ENCODE data around the gene PARS2.
A peak's percentile ranks its signal among the peaks of the same experiment; 100 is the strongest.

The PARS2 gene

GRCh38 chr1:54764133-54764921, at the start of gene PARS2:
Gene PARS2, minus strand, starts transcription at chr1:54764523. Its CDS starts 5,362 bp downstream, at chr1:54759161.
- peak; percentile 94 for DNase-seq (ENCODE audit: low read depth, low spot score)

- DNase-seq (ENCODE audit: low read depth, low spot score): no peak
Measured at GRCh38 chr1:54814126-54814498, 49.8 kb upstream of the PARS2 start.

GRCh38 chr1:54813485-54814125, 49.3 kb upstream of the PARS2 start:
- DNase-seq (ENCODE audit: low read depth, low spot score): no peak

GRCh38 chr1:54812801-54813484, 48.6 kb upstream of the PARS2 start:
- DNase-seq (ENCODE audit: low read depth, low spot score): no peak

- no peak for DNase-seq (ENCODE audit: low read depth, low spot score)
Measured at GRCh38 chr1:54811739-54812655, 47.7 kb upstream of the PARS2 start.

GRCh38 chr1:54811066-54811465, 46.7 kb upstream of the PARS2 start:
- no peak for DNase-seq (ENCODE audit: low read depth, low spot score)

- DNase-seq (ENCODE audit: low read depth, low spot score): peak; percentile 33
Measured at GRCh38 chr1:54810153-54810942, 46.0 kb upstream of the PARS2 start.

GRCh38 chr1:54809496-54810074, 45.3 kb upstream of the PARS2 start:
- no peak for DNase-seq (ENCODE audit: low read depth, low spot score)

- no peak for DNase-seq (ENCODE audit: low read depth, low spot score)
Measured at GRCh38 chr1:54808443-54809207, 44.3 kb upstream of the PARS2 start.

GRCh38 chr1:54807756-54808155, 43.4 kb upstream of the PARS2 start:
- no peak for DNase-seq (ENCODE audit: low read depth, low spot score)

GRCh38 chr1:54806931-54807611, 42.7 kb upstream of the PARS2 start:
- no peak for DNase-seq (ENCODE audit: low read depth, low spot score)

- DNase-seq (ENCODE audit: low read depth, low spot score): no peak
Measured at GRCh38 chr1:54805981-54806381, 41.7 kb upstream of the PARS2 start.

GRCh38 chr1:54805466-54805865, 41.1 kb upstream of the PARS2 start:
- DNase-seq (ENCODE audit: low read depth, low spot score): no peak

GRCh38 chr1:54804471-54805132, 40.3 kb upstream of the PARS2 start:
- no peak for DNase-seq (ENCODE audit: low read depth, low spot score)

- DNase-seq (ENCODE audit: low read depth, low spot score): no peak
Measured at GRCh38 chr1:54803761-54804470, 39.6 kb upstream of the PARS2 start.

- peak; percentile 56 for DNase-seq (ENCODE audit: low read depth, low spot score)
Measured at GRCh38 chr1:54800899-54801759, 36.8 kb upstream of the PARS2 start, which contains the start of gene TTC22. Gene TTC22, minus strand, starts transcription at chr1:54801323. Its CDS starts 160 bp downstream, at chr1:54801163.

Measured in activated CD4-positive, CD25-positive, alpha-beta regulatory T cell treated with anti-CD3 and anti-CD28 coated beads, Interleukin-2, amount 50 U/mL, for 16 hours (primary cell).